Prostate gland (tissue), 2 donors: Measurements from ENCODE around the gene GUK1. TPM values are rescaled to one million over a fixed set of nuclear protein-coding genes. Genes with fewer than 3 reads are reported as not detected.

Source experiments
- DNase-seq: peaks from one replicate; pipeline ENCODE4 v3.0.0-alpha.2; 2019; ENCODE audit warnings: low spot score
- H3K27ac ChIP-seq, 2 donors: fragments of 200-600 bp; sonication (generic); 2 replicates each; pipeline ENCODE4 v1.5.1; 2017 to 2019
- H3K27me3 ChIP-seq: fragments of 200-600 bp; sonication (generic); replicated peaks from 2 replicates; pipeline ENCODE4 v1.5.1; 2019; ENCODE audit not compliant: insufficient read depth
- H3K36me3 ChIP-seq, 2 donors: fragments of 200-600 bp; sonication (generic); 1 replicate in 1 of 2; 2 replicates in 1 of 2; pipeline versions ENCODE4 v1.5.1 to v1.8.1; 2017 to 2019
- H3K4me1 ChIP-seq: fragments of 200-600 bp; sonication (generic); replicated peaks from 2 replicates; pipeline ENCODE4 v1.5.1; 2019
- H3K4me3 ChIP-seq, 2 donors: fragments of 200-600 bp; sonication (generic); 2 replicates each; pipeline ENCODE4 v1.5.1; 2017 to 2019
- H3K9me3 ChIP-seq: fragments of 200-600 bp; sonication (generic); 2 replicates; pipeline ENCODE4 v1.5.1; 2017
- CTCF ChIP-seq, 4 experiments: fragments of 200-600 bp in 2 of 4; fragments of 450-650 bp in 2 of 4; sonication (generic) in 2 of 4; IDR thresholded peaks; 1 replicate in 3 of 4; 2 replicates in 1 of 4; pipeline ENCODE4 v1.5.1; 2016 to 2019; ENCODE audit warnings: antibody characterized with exemption in 4 of 4, mild to moderate bottlenecking in 2 of 4, moderate library complexity in 2 of 4
- POLR2A ChIP-seq: fragments of 450-650 bp; IDR thresholded peaks from one replicate; pipeline ENCODE4 v1.6.1; 2016; ENCODE audit warnings: antibody characterized with exemption, mild to moderate bottlenecking
- POLR2AphosphoS5 ChIP-seq: sonication (generic); formaldehyde crosslinking; IDR thresholded peaks from one replicate; pipeline ENCODE4 v1.6.1; 2017; ENCODE audit warnings: antibody characterized with exemption
- WGBS: methylation state at CpG from one replicate; pipeline ENCODE4 v1.1.5; 2018; 5-methylcytosine and 5-hydroxymethylcytosine counted together
- intact Hi-C: fragments of 100-400 bp; cut with DNase I; formaldehyde crosslinking; loops from one replicate; pipeline ENCODE4 v1.14.2; 2022
- total RNA-seq, 2 donors: library from RNA; depleted of rRNA; stranded (reverse); fragments of >200 nt; gene quantifications; one replicate each; pipeline ENCODE4 v1.1.0, GENCODE V29; 2016

Gene GUK1
- total RNA-seq, 2 donors from 2014 or later: 250 to 458 TPM

DNA sequence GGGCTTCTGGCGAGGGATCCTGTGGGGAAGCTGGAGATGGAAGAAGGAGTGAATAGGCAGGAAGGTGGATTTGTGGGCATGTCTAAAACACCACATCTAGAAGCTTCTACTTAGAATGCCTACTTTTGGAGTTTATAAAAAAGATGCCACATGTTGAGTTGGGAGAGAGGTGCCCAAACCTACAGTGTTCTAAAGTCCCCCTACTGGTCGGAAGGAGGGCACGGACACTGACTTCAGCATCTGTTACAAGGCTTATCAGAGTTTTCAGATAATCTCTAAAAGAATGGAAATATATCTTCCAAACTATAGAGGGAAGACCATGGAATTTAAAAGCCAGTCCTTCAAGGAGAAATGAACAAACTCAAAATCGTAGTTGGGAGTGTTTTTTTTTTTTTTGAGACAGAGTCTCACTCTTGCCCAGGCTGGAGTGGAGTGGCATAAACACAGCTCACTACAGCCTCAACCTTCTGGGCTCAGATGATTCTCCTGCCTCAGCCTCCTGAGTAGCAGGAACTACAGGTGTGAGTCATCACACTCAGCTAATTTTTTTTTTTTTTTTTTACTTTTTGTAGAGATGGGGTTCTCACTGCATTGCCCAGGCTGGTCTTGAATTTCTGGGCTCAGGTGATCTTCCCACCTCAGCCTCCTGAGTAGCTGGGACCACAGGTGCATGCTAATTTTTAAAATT is 40.3 kb downstream of the GUK1 start:
- intact Hi-C loops: no loop called here
- Histone ChIP-seq H3K9me3 (no peaks in the 10 kb centered on the region), H3K27me3 (no peaks in the 10 kb centered on the region), H3K4me1 (no peaks in the 10 kb centered on the region), H3K36me3 (peaks cover 0 to 3% of the 10 kb centered on the region in 2 donors), H3K27ac (no peak overlapping the region), H3K4me3 (no peak overlapping the region)
- DNase-seq: no peak
- TF ChIP-seq POLR2AphosphoS5: no peak
- no peak for TF ChIP-seq POLR2A
- TF ChIP-seq CTCF (IDR thresholded peaks at IDR 0.05): no peak
- 81% methylated on average over 4 of the region's 4 CpGs for WGBS

DNA sequence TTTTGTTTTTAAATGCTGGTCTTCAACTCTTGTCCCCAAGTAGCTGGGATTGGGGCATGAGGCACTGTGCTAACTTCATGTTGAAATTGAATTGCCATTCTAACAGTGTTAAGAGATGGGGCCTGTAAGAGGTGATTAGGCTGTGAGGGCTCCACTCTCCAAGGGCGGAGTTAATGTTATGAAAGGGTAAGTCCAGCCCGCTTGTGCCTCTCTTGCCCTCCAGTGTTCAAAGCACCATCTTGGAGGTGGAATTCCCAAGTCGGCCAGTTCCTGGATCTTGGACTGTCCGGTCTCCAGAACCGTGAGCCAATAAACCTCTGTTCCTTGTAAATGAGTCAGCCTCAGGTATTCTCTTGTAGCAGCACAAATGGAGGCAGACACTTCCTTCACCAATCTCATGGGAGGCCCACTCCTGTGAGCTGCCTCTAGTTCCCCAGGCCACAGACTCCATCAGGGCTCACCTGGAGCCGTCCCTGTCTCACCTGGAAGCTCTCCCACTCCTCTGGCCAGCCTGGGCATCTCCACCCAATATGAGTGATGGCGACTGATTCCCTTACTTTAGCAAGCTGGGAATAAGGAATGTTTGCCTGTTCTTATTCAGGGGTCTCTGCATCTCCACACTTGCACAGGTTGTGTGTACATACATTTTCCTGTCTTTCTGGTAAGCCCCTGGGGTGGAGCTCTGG is 41.0 kb downstream of the GUK1 start:
- no peak overlapping the region for H3K4me3 ChIP-seq
- intact Hi-C loops: no loop called here
- TF ChIP-seq POLR2A (no peak), CTCF (IDR thresholded peaks at IDR 0.05) (no peak), POLR2AphosphoS5 (no peak)
- no peaks in the 10 kb centered on the region for H3K4me1 ChIP-seq
- H3K36me3 ChIP-seq: no peaks in the 10 kb centered on the region
- no peaks in the 10 kb centered on the region for H3K9me3 ChIP-seq
- no peaks in the 10 kb centered on the region for H3K27me3 ChIP-seq
- H3K27ac ChIP-seq: no peak overlapping the region
- DNase-seq: no peak
- 93% methylated on average over 7 of the region's 7 CpGs for WGBS

- TF ChIP-seq CTCF (IDR thresholded peaks at IDR 0.05) (no peak), POLR2AphosphoS5 (no peak), POLR2A (no peak)
- DNase-seq: no peak
- Histone ChIP-seq H3K4me3 (no peak overlapping the region), H3K36me3 (no peaks in the 10 kb centered on the region), H3K27ac (no peak overlapping the region), H3K9me3 (no peaks in the 10 kb centered on the region), H3K4me1 (no peaks in the 10 kb centered on the region), H3K27me3 (no peaks in the 10 kb centered on the region)
- WGBS: 88% methylated on average over 9 of the region's 9 CpGs
- intact Hi-C loops: no loop called here
These were observed 41.6 kb downstream of the GUK1 start for GRCh38 chr1:228181645-228182034.

GRCh38 chr1:228182296-228183030 is 42.4 kb downstream of the GUK1 start:
- 81% methylated on average over 31 of the region's 32 CpGs for WGBS
- H3K9me3 ChIP-seq: no peaks in the 10 kb centered on the region
- no peaks in the 10 kb centered on the region for H3K4me1 ChIP-seq
- no peak overlapping the region for H3K27ac ChIP-seq
- no peak for TF ChIP-seq CTCF (IDR thresholded peaks at IDR 0.05)
- no peak for TF ChIP-seq POLR2AphosphoS5
- no peak for TF ChIP-seq POLR2A
- DNase-seq: no peak
- H3K36me3 ChIP-seq: no peaks in the 10 kb centered on the region
- no peak overlapping the region for H3K4me3 ChIP-seq
- no peaks in the 10 kb centered on the region for H3K27me3 ChIP-seq
- intact Hi-C loops: no loop called here
